Measurements from ENCODE around the gene NOTCH4.

The NOTCH4 gene

DNA sequence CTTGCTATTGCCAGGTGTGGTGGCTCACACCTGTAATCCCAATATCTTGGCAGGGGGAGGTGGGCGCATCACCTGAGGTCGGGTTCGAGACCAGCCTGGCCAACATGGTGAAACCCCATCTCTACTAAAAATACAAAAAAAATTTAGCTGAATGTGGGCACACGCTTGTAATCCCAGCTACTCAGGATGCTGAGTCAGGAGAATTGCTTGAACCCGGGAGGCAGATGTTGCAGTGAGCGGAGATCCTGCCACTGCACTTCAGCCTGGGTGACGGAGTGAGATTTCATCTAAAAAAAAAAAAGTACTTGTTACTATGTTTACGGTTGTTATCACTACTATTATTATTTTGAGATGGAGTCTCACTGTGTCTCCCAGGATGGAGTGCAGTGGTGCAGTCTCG, 67.0 kb downstream of the NOTCH4 start:
- no peak for DNase-seq

DNA sequence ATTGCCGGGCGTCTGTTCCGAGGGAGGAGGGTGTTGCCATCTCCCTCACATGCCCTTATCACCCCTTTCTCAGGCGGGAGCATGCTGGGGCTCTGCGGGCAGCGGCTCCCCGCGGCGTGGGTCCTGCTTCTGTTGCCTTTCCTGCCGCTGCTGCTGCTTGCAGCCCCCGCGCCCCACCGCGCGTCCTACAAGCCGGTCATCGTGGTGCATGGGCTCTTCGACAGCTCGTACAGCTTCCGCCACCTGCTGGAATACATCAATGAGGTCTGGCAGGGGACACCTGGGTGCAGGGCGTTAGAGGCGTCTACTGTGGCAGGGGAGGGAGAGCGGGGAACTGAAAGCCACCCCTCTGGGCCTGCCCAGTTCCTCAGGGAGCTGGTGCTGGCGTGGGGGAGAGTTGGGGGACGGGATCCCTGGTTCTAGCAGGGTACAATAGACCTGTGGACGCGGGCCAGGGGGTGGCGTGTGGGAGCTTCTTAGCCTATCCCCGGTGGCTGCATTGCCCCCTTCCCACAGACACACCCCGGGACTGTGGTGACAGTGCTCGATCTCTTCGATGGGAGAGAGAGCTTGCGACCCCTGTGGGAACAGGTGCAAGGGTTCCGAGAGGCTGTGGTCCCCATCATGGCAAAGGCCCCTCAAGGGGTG, 69.2 kb downstream of the NOTCH4 start:
- DNase-seq: peak; percentile 76

- peak; percentile 75 for DNase-seq
These were observed 70.0 kb downstream of the NOTCH4 start, which contains the start of gene PPT2 for GRCh38 chr6:32153564-32154513. Gene PPT2, plus strand, starts transcription at chr6:32154141. Its CDS starts 454 bp downstream, at chr6:32154595.

- DNase-seq: no peak
These were observed 70.9 kb downstream of the NOTCH4 start for GRCh38 chr6:32152769-32153563.

DNA sequence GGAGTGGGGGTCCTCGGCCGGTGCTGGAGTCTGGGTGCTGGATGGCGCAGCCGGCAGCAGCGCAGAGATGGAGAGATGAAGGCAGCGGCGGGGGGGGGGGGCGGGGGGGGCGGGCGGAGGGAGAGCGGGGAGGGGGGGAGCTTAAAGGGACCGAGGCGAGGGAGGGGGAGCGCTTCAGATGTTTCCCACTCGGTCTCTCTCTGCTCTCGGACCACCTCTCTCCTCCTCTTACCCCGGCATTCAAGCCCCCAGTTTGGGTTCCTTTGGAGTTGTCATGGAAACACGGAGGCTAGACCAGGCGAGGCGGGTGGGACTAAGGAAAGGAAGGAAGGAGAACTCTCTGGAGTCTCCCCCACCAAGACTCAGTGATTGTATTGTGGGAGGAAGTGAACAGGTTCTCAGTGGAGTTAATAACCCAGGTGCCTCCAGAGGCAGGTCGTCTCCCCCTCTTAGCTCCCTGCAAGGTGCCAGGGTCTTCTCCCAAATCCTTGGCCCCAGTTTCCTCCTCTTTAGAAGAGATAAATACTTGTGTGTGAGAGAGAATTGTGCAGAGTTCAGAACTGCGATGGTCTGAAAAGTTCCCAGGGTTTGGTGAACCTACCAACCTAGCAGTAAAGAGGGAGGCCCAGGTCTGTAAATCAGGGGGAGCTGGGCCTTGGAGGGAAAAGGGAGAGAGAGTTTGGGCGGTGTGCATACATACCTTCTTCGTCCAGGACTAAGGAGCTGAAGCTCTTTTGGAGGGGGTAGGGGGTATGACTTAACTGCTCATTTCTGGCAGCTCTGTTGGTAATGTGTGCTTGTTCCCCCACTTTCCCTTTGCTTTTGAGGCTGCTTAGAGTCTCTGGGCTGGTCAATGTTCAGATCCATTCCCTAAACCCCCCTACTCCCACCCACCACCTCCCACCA, 71.8 kb downstream of the NOTCH4 start, which contains the start of gene PRRT1:
Gene PRRT1, minus strand, starts transcription at position 77 of the 906 bp plus-strand sequence. CDS start 112 bp downstream, outside the sequence.
- peak; percentile 49 for DNase-seq

DNA sequence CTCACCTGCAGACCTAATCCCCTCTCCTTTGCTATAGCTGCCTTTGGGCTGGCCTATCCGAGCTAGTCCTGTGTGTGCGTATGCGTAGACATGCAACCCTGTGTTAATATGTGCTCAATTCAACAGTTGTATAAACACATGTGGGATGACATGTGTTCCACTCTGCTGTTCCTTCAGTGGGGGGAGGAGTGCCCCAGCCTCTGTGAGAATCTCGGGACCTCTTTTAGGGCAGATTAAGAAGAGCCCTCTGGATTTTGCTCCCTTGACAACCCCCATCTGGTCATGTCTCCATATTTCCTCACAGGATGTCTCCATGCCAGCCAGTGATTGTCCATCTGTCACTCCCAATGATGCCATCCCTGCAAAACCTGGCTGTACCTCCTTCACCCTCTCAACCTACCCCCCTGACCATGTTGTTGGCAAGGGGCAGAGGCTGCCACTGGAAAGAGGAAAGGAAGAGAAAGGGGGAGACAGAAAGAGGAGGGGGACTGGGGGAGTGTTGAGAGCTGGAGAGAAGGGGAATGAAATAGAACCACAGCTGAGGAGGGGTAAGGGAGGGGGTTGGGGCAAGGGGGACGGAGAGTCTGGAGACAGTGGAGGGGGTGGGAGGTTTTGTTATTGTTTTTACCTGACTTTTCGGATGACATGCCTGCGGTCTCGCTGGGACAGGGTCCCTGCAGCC, 72.5 kb downstream of the NOTCH4 start:
- DNase-seq: no peak

- no peak for DNase-seq
These were observed 73.7 kb downstream of the NOTCH4 start for GRCh38 chr6:32149932-32150870.

- no peak for DNase-seq
These were observed 74.6 kb downstream of the NOTCH4 start for GRCh38 chr6:32149092-32149755.

DNA sequence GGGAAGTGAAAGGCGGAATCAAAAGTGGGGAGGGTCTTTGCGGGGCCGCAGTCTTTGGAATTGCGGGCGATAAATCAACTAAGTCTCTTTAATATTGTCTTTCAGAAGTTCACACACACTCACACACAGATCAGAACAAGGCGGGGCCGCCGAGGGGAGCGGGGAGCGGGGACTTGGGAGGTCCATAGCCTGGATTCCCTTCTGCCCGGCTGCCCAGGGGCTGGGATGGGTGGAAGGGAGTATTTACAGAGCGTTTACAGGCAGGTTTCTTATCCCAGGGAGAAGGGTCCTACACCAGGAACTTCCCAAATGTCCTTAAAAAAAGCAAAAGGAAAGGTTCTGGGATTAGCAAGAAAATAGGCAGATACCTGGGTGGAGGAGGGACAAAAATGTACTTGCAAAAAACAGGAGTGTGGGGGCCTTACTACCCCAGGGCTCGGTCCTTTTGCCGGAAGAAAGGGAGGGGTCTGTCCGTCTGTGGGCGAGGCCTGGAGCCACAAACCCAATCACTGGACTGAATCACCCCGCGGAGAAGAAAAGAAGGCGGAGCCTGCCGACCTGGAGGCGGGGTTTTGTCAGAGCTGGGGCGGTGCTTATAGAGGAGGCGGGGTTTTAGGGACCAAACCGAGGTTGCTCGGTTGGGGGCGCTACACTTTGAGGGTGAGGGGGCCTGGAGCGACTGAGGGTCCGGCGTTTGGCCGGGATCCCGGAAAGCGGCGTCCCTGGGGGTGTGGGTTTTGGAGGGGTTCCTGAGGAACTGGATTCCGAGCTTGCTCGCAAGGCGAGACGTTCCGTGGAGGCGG, 75.4 kb downstream of the NOTCH4 start:
- peak; percentile 78 for DNase-seq

DNA sequence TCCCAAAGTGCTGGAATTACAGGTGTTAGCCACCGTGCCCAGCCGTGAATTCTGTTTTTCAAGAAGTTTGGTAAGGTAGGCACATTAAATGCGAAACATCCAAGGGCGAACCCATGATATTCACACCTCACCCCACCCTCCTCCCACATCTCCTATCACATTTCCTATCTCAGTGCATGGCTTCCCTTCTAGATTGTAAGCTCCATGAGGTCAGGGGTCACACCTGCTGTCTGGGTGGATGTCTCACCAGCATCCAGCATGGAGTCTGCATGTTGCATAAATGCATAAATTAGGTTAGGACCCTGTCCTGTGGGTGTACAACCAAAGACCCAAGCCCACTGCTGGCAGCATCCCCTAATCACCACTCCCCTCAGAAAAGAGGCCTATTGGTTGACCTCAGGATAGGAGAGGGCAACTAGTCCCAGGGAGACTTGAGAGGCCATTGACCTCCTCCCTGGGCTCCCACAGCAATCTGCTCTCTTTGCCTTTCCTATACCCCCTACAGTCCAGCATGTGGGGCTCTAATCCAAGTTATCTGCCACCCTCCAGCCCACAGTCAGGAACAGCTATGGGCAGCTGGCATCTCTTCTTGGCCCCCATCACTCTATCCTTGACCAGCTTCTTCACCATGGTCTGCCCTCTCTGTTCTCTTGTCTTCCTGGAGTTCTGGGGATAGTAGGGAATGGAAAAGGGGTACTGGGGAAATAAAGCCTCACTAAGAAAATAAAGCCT, 76.3 kb downstream of the NOTCH4 start:
- no peak for DNase-seq

DNA sequence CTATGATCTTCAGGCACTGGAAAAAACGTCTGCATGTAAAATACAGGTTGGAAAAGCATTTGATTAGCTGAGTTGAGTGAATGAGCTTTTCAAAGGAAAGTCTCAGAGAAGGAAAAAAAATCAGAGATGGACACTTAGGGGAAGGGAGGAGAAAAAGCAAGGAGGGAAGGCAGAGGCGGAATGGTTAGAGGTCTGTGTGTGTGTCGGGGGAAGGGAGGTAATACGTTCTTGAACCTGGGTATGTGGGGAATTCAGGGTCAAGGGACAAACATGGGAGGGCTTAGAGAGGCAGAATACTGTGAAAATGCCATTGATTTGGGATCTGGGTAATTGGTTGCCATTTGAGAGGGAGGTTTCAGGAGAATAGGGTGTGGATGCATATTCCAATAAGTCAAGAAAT, 77.2 kb downstream of the NOTCH4 start:
- DNase-seq: no peak

- no peak for DNase-seq
These were observed 77.6 kb downstream of the NOTCH4 start for GRCh38 chr6:32146287-32146686.
